ENCODE measurements around the gene CERCAM. TPM values are rescaled to one million over a fixed set of nuclear protein-coding genes. Genes with fewer than 3 reads are reported as not detected.

Gene CERCAM
- total and polyA plus RNA-seq, 2 of the 13 experiments (the other 11 are each of a cell fraction or from before 2014, with no cell fraction given): 9.0 to 17.1 TPM

GRCh38 chr9:128384801-128385495 is 35.7 kb upstream of the CERCAM start (continued):
- TF ChIP-seq ZBTB4 (CRISPR knock-in tag; IDR thresholded peaks at IDR 0.05; ENCODE audit: borderline replicate concordance) (no peak), RERE (CRISPR knock-in tag; IDR thresholded peaks at IDR 0.05; ENCODE audit: low read depth) (no peak), FUBP1 (CRISPR knock-in tag; IDR thresholded peaks at IDR 0.05; ENCODE audit: borderline replicate concordance) (no peak)

All from HepG2 (cell line).